Measurements from ENCODE around the gene ARHGAP26. TPM values are rescaled to one million over a fixed set of nuclear protein-coding genes. Genes with fewer than 3 reads are reported as not detected.

The ARHGAP26 gene
- total RNA-seq, 1 donor from 2014 or later: 8.6 TPM

- no peak for TF ChIP-seq CTCF (IDR thresholded peaks at IDR 0.05; ENCODE audit: insufficient read depth, low read length, poor library complexity, severe bottlenecking)
- DNase-seq (ENCODE audit: low read depth): no peak
These were observed 206.7 kb downstream of the ARHGAP26 start for GRCh38 chr5:142976861-142977260.

GRCh38 chr5:142977363-142978051 lies 207.3 kb downstream of the ARHGAP26 start:
- Histone ChIP-seq H3K27me3 (ENCODE audit: control insufficient read depth, insufficient read depth, low read length) (no peaks in the 10 kb centered on the region), H3K36me3 (ENCODE audit: control insufficient read depth, insufficient read depth, low read length) (no peaks in the 10 kb centered on the region), H3K4me3 (ENCODE audit: low read depth, low read length) (no peak overlapping the region)
- peak; percentile 85 for DNase-seq (ENCODE audit: low read depth)
- no peak for TF ChIP-seq CTCF (IDR thresholded peaks at IDR 0.05; ENCODE audit: insufficient read depth, low read length, poor library complexity, severe bottlenecking)

More at GRCh38 chr5:142976861-142977260, 206.7 kb downstream of the ARHGAP26 start:
- Histone ChIP-seq H3K4me3 (ENCODE audit: low read depth, low read length) (no peak overlapping the region), H3K27me3 (ENCODE audit: control insufficient read depth, insufficient read depth, low read length) (no peaks in the 10 kb centered on the region), H3K36me3 (ENCODE audit: control insufficient read depth, insufficient read depth, low read length) (no peaks in the 10 kb centered on the region)

GRCh38 chr5:142978252-142978651 lies 208.1 kb downstream of the ARHGAP26 start:
- H3K27me3 ChIP-seq (ENCODE audit: control insufficient read depth, insufficient read depth, low read length): no peaks in the 10 kb centered on the region
- no peak for TF ChIP-seq CTCF (IDR thresholded peaks at IDR 0.05; ENCODE audit: insufficient read depth, low read length, poor library complexity, severe bottlenecking)
- no peaks in the 10 kb centered on the region for H3K36me3 ChIP-seq (ENCODE audit: control insufficient read depth, insufficient read depth, low read length)
- no peak for DNase-seq (ENCODE audit: low read depth)
- H3K4me3 ChIP-seq (ENCODE audit: low read depth, low read length): no peak overlapping the region

- no peak for DNase-seq (ENCODE audit: low read depth)
- Histone ChIP-seq H3K27me3 (ENCODE audit: control insufficient read depth, insufficient read depth, low read length) (no peaks in the 10 kb centered on the region), H3K36me3 (ENCODE audit: control insufficient read depth, insufficient read depth, low read length) (no peaks in the 10 kb centered on the region), H3K4me3 (ENCODE audit: low read depth, low read length) (no peak overlapping the region)
- no peak for TF ChIP-seq CTCF (IDR thresholded peaks at IDR 0.05; ENCODE audit: insufficient read depth, low read length, poor library complexity, severe bottlenecking)
These were observed 208.5 kb downstream of the ARHGAP26 start for GRCh38 chr5:142978726-142979125.

- no peak for DNase-seq (ENCODE audit: low read depth)
- no peaks in the 10 kb centered on the region for H3K36me3 ChIP-seq (ENCODE audit: control insufficient read depth, insufficient read depth, low read length)
- no peaks in the 10 kb centered on the region for H3K27me3 ChIP-seq (ENCODE audit: control insufficient read depth, insufficient read depth, low read length)
- TF ChIP-seq CTCF (IDR thresholded peaks at IDR 0.05; ENCODE audit: insufficient read depth, low read length, poor library complexity, severe bottlenecking): no peak
- H3K4me3 ChIP-seq (ENCODE audit: low read depth, low read length): no peak overlapping the region
These were observed 209.5 kb downstream of the ARHGAP26 start for GRCh38 chr5:142979636-142980035.

GRCh38 chr5:142981475-142981874 lies 211.3 kb downstream of the ARHGAP26 start:
- H3K36me3 ChIP-seq (ENCODE audit: control insufficient read depth, insufficient read depth, low read length): no peaks in the 10 kb centered on the region
- H3K27me3 ChIP-seq (ENCODE audit: control insufficient read depth, insufficient read depth, low read length): no peaks in the 10 kb centered on the region
- TF ChIP-seq CTCF (IDR thresholded peaks at IDR 0.05; ENCODE audit: insufficient read depth, low read length, poor library complexity, severe bottlenecking): no peak
- no peak for DNase-seq (ENCODE audit: low read depth)
- H3K4me3 ChIP-seq (ENCODE audit: low read depth, low read length): no peak overlapping the region
